MCF 10A (cell line): ENCODE results near the gene GNAT2. TPM values are rescaled to one million over a fixed set of nuclear protein-coding genes. Genes with fewer than 3 reads are reported as not detected.

Experiments used
- BruUV-seq: library from RNA; stranded (reverse); fragments of 400-500 nt; replicated peaks from 2 replicates; lab custom pipeline; 2021; lab: Mats Ljungman, UMichigan
- CTCF ChIA-PET: fragments of 300-600 bp; sonication (Branson Sonifier 250); formaldehyde crosslinking; extraction: SDS; loops from one replicate; lab custom pipeline; 2021; ENCODE audit warnings: antibody characterized with exemption, inconsistent platforms; lab: Yijun Ruan, JAX
- POLR2A ChIA-PET: fragments of 300-600, 350-650 bp; sonication (Branson Sonifier 250); formaldehyde crosslinking; extraction: SDS; loops from one replicate; lab custom pipeline; 2020; ENCODE audit warnings: antibody characterized with exemption, inconsistent platforms; lab: Yijun Ruan, JAX
- DNase-seq: peaks from one replicate; pipeline ENCODE4 v3.0.0-alpha.2; 2018; ENCODE audit not compliant: unreplicated experiment
- H3K27ac Mint-ChIP-seq: one replicate; pipeline ENCODE4 v1.8.0; 2022; ENCODE audit warnings: mild to moderate bottlenecking, low read depth, mixed read lengths; ENCODE audit not compliant: unreplicated experiment
- H3K27me3 Mint-ChIP-seq: one replicate; pipeline ENCODE4 v1.8.0; 2022; ENCODE audit warnings: mixed read lengths; ENCODE audit not compliant: insufficient read depth, unreplicated experiment
- H3K36me3 Mint-ChIP-seq: one replicate; pipeline ENCODE4 v1.8.0; 2022; ENCODE audit warnings: mild to moderate bottlenecking, moderate library complexity, mixed read lengths; ENCODE audit not compliant: insufficient read depth, unreplicated experiment
- H3K4me1 Mint-ChIP-seq: one replicate; pipeline ENCODE4 v1.8.0; 2022; ENCODE audit warnings: mixed read lengths; ENCODE audit not compliant: insufficient read depth, unreplicated experiment
- H3K4me3 Mint-ChIP-seq: one replicate; pipeline ENCODE4 v1.8.0; 2022; ENCODE audit warnings: mild to moderate bottlenecking, moderate library complexity, mixed read lengths; ENCODE audit not compliant: unreplicated experiment
- H3K9me3 Mint-ChIP-seq: one replicate; pipeline ENCODE4 v1.8.0; 2022; ENCODE audit warnings: mixed read lengths; ENCODE audit not compliant: unreplicated experiment
- intact Hi-C: fragments of 100-400 bp; cut with micrococcal nuclease; formaldehyde crosslinking; loops from 2 replicates; pipeline ENCODE4 v1.14.1; 2022
- total RNA-seq: library from RNA; stranded (reverse); gene quantifications from 2 replicates; pipeline ENCODE4 v1.2.3, GENCODE V29; 2022
- TF ChIP-seq, protein P1 (sequence below): fragments of 200-600 bp; IDR thresholded peaks from one replicate; pipeline ENCODE4 v1.8.0; 2022; ENCODE audit warnings: antibody characterized with exemption, mild to moderate bottlenecking; ENCODE audit not compliant: unreplicated experiment

The GNAT2 gene
- total RNA-seq, 1 experiment from 2014 or later = not detected

DNA sequence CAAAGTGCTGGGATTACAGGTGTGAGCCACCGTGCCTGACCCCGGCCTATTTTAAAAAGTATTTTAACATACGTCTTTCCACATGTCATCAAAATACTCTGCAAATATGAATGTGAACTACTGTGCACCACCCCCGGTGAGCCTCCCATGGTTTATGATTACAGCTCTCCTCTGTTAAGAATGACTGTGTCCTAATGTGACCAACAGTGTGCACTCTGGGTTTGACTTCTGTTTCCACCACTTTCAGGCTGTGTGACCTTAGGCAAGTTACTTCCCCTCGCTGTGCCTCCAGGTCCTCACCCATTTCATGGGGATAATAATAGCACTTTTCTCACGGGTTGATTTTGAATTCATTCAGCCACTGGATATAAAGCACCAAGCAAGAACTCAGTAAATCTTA is 14.9 kb upstream of the GNAT2 start:
- POLR2A ChIA-PET = interaction anchor here (1.0 kb wide), 1 partner anchor 86 kb away, joined by 3 read pairs; the partner anchor contains the start of gene GNAI3
- Mint-ChIP-seq H3K27ac (no peak overlapping the region), H3K4me1 (peaks cover 8% of the 10 kb centered on the region), H3K27me3 (no peaks in the 10 kb centered on the region), H3K4me3 (no peak overlapping the region), H3K36me3 (peaks cover 12% of the 10 kb centered on the region), H3K9me3 (no peaks in the 10 kb centered on the region)
- no TSS peak for BruUV-seq
- no peak for DNase-seq
- TF ChIP-seq, protein P1, sequence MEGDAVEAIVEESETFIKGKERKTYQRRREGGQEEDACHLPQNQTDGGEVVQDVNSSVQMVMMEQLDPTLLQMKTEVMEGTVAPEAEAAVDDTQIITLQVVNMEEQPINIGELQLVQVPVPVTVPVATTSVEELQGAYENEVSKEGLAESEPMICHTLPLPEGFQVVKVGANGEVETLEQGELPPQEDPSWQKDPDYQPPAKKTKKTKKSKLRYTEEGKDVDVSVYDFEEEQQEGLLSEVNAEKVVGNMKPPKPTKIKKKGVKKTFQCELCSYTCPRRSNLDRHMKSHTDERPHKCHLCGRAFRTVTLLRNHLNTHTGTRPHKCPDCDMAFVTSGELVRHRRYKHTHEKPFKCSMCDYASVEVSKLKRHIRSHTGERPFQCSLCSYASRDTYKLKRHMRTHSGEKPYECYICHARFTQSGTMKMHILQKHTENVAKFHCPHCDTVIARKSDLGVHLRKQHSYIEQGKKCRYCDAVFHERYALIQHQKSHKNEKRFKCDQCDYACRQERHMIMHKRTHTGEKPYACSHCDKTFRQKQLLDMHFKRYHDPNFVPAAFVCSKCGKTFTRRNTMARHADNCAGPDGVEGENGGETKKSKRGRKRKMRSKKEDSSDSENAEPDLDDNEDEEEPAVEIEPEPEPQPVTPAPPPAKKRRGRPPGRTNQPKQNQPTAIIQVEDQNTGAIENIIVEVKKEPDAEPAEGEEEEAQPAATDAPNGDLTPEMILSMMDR = no peak
- intact Hi-C loops = no loop called here
- CTCF ChIA-PET = interaction anchor here (1.4 to 17.2 kb wide), 2 partner anchors 9 to 139 kb away, joined by 3 to 459 read pairs; no protein-coding TSS in a partner anchor

DNA sequence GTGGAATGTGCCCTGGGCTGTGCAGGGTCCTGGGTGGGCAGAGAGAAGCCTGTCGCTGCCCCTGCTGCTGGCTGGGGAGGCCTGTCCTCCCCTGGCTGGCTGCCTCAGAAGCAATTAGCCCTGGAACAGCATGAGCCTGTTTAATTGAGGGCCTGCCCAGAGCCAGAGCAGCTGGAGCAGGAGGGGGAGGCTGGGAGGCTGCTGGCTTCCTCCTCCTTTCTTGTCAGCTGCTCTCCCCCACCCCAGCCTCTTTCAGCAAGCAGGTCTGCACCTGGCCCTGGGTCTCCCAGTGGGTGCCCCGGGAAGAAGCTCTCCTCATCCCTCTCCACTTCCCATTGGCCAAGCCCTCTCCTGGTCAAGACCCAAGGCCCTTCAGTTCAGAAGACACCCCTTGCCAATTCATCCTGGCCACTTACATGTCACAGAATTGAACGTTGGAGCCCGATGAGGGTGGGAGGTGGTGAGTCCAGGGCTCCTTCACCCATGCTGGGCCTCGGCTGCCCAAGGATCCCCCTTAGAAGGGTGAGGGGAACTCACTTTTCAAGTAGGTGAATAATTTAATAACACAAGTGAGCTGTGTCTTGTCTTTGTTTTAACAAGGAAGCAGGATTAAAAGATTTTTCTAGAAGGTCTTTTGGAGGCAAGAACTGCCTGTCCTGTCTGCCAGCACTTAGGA is 13.4 kb upstream of the GNAT2 start:
- peaks cover 8% of the 10 kb centered on the region for H3K4me1 Mint-ChIP-seq
- no peak overlapping the region for H3K27ac Mint-ChIP-seq
- intact Hi-C loops = no loop called here
- TF ChIP-seq, protein P1 = no peak
- H3K27me3 Mint-ChIP-seq = no peaks in the 10 kb centered on the region
- H3K9me3 Mint-ChIP-seq = no peaks in the 10 kb centered on the region
- DNase-seq = no peak
- H3K4me3 Mint-ChIP-seq = no peak overlapping the region
- no TSS peak for BruUV-seq
- peaks cover 19% of the 10 kb centered on the region for H3K36me3 Mint-ChIP-seq
- POLR2A ChIA-PET = interaction anchor here (0.6 kb wide), 1 partner anchor 352 kb away, joined by 3 read pairs; the partner anchor contains the start of gene AHCYL1
- CTCF ChIA-PET = interaction anchor here (0.8 to 17.2 kb wide), 4 partner anchors 7 to 141 kb away, joined by 3 to 459 read pairs (median 9); no protein-coding TSS in a partner anchor

GRCh38 chr1:109631513-109632505 is 12.4 kb upstream of the GNAT2 start:
- CTCF ChIA-PET = interaction anchor here (0.5 to 17.2 kb wide), 10 partner anchors 8 to 142 kb away, joined by 3 to 459 read pairs (median 5); partner anchors contain the start of gene GPR61
- TSS peak; percentile 26 for BruUV-seq
- TF ChIP-seq, protein P1 = no peak
- Mint-ChIP-seq H3K4me3 (no peak overlapping the region), H3K9me3 (no peaks in the 10 kb centered on the region), H3K36me3 (peaks cover 26% of the 10 kb centered on the region), H3K27ac (no peak overlapping the region), H3K27me3 (no peaks in the 10 kb centered on the region), H3K4me1 (peaks cover 8% of the 10 kb centered on the region)
- POLR2A ChIA-PET = no interaction called here
- no peak for DNase-seq
- intact Hi-C loops = no loop called here
